AG09319 (cell line): Measurements from ENCODE around the gene RUBCNL.
"Not testable (repeated sequence)": the region's sequence is repeated elsewhere in the genome, so short reads cannot be mapped to it uniquely, and the experiment has no call there.

Experiments
- DNase-seq: peaks from one replicate; pipeline ENCODE4 v3.0.0-alpha.2; 2010; ENCODE audit warnings: low read depth; ENCODE audit errors: extremely low read depth
- CTCF ChIP-seq: IDR thresholded peaks from 2 replicates; pipeline ENCODE4 v1.5.1; 2011; ENCODE audit warnings: low read depth, mild to moderate bottlenecking, inconsistent platforms, low read length, moderate library complexity

Gene RUBCNL

DNA sequence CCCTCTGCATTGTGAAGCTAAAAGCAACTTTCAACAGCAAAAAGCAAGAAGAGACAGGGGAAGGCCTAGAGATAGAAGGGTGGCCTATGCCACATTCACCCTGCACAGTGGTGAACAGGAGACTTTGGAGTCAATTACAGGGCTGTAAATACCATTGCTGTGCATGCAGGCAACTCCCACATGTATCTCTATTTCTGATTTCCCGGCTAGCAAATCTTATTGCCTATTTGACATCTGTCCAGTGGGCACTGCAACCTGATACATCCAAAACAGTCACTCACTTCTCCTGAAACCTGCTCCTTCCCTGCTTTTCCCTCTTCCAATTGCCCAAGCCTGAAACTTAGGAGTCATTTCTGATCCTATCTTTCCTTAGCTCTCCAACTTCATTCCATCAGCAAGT is 13.4 kb downstream of the RUBCNL start:
- TF ChIP-seq CTCF, result no peak
- DNase-seq, result no peak

GRCh38 chr13:46372938-46373337 is 14.1 kb downstream of the RUBCNL start:
- DNase-seq, result not testable (repeated sequence)

GRCh38 chr13:46372071-46372470 is 15.0 kb downstream of the RUBCNL start:
- TF ChIP-seq CTCF, result no peak
- DNase-seq, result no peak

GRCh38 chr13:46369506-46370277 is 17.4 kb downstream of the RUBCNL start:
- no peak for DNase-seq
- TF ChIP-seq CTCF, result no peak

DNA sequence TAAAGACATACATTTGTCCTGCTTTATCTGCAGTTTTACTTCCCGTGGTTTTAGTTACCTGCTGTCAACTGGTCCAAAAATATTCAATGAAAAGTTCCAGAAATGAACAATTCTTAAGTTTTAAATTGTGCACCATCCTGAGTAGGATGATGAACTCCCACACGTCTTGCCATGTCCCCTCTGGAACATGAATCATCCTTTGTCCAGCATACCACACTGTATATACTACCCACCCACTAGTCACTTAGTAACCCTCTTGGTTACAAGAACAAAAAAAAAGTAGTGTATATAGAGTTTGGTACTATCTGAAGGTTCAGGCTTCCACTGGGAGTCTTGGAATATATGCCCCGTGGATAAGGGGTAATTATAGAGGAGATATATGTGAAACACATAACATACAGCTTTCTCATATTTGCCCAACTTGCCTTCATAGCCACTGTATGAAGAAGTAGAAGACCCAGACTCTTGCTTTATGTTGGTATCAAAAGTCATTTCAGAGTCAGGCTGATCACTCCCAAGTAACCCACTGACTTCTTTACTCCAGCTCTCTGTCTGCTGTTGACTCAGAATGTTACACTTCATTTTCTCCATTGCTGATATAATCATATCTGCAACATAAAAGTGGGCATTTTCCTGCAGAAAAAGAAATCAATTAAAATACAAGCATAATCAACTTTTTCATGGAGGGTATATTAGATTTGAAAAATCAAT is 19.3 kb downstream of the RUBCNL start:
- DNase-seq, result no peak
- TF ChIP-seq CTCF, result no peak

DNA sequence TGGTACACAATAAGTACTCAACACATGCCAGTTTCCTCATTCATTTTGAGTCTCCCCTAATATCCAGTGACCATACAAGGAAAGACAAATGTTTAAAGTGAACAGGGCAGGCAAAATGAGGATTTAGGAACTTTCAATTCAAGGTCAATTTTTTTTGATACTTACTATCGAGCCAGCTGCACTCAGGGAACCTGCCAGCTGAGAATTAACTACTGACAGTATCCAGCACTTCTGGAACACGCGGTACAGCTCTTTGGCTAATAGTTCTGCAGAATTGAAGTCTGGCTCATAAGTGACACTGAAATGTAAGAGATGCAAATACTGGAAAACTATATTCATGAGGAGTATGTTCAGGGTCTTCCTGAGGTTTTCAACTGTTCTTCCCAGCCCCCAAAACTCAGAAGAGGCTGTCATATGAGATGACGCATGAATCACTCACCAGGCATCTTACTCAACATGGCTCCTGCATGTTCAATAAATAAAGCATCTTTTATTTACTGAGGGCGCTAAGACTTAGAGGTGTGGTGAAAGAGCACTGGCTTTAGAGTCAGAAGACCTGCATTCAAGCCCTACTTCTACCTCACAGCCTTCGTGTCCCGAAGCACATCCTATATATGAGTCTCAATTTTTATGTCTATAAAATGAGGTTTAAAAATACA is 25.6 kb downstream of the RUBCNL start:
- DNase-seq, result no peak
- TF ChIP-seq CTCF, result no peak

DNA sequence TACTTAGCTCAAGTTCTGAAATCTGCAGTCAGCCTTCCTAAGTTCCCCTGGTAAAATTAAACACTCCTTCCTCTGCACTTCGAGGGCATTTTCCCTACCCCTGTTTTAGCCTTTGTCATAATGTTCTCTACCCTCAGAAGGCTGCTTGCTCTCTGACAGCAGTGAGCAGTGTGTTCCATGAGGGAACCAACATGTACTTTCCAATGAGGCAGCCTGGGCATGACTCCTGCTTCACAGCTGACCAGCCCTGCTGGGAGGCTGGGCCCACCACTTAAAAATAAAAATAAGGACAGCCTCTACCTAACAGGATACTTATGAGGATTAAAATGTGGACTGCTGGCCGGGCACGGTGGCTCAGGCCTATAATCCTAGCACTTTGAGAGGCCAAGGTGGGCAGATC is 26.4 kb downstream of the RUBCNL start:
- DNase-seq, result no peak
- TF ChIP-seq CTCF, result no peak
